ENCODE measurements around the gene PTPRN2. TPM values are rescaled to one million over a fixed set of nuclear protein-coding genes. Genes with fewer than 3 reads are reported as not detected.

PTPRN2 gene
- total and polyA plus RNA-seq, 2 of the 13 experiments (the other 11 are each of a cell fraction or from before 2014, with no cell fraction given) = 2.5 to 24.2 TPM

- TF ChIP-seq ZBTB33 (CRISPR knock-in tag; IDR thresholded peaks at IDR 0.05) (peak; percentile 87), CBX1 (IDR thresholded peaks at IDR 0.05; ENCODE audit: low read depth) (no peak), PLRG1 (conservative IDR thresholded peaks at IDR 0.05) (no peak), MAZ (IDR thresholded peaks at IDR 0.05; ENCODE audit: borderline replicate concordance, low read depth, low read length) (no peak), MAZ (CRISPR knock-in tag; IDR thresholded peaks at IDR 0.05; ENCODE audit: low read depth) (no peak), ASH2L (IDR thresholded peaks at IDR 0.05; ENCODE audit: insufficient read length, low read depth, low read length) (no peak), AGO1 (IDR thresholded peaks at IDR 0.05; ENCODE audit: low read depth, low read length, poor library complexity, severe bottlenecking) (no peak), CTCF (CRISPR knock-in tag; IDR thresholded peaks at IDR 0.05) (peak; percentile 54), POLR2G (IDR thresholded peaks at IDR 0.05; ENCODE audit: low read depth, low read length) (no peak), TCF12 (IDR thresholded peaks at IDR 0.05) (no peak), TCF12 (CRISPR knock-in tag; IDR thresholded peaks at IDR 0.05) (no peak), HOXA3 (CRISPR knock-in tag; IDR thresholded peaks at IDR 0.05) (0 out of 2 replicates have a peak, but pooled peaks have one; percentile 35), HMG20B (CRISPR knock-in tag; conservative IDR thresholded peaks at IDR 0.05) (no peak), ZBED4 (CRISPR knock-in tag; IDR thresholded peaks at IDR 0.05; ENCODE audit: borderline replicate concordance) (no peak), ZBTB39 (CRISPR knock-in tag; IDR thresholded peaks at IDR 0.05) (no peak), JUND (CRISPR knock-in tag; IDR thresholded peaks at IDR 0.05) (no peak), SAFB2 (CRISPR knock-in tag; IDR thresholded peaks at IDR 0.05; ENCODE audit: borderline replicate concordance, low read depth) (no peak)
- TF ChIP-seq, protein P1, sequence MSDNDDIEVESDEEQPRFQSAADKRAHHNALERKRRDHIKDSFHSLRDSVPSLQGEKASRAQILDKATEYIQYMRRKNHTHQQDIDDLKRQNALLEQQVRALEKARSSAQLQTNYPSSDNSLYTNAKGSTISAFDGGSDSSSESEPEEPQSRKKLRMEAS (IDR thresholded peaks at IDR 0.05) = no peak
These were observed 191.8 kb downstream of the PTPRN2 start (continued) for GRCh38 chr7:158395780-158396278.
